ENCODE data around the gene DERL2.

Gene DERL2

GRCh38 chr17:5485270-5486205, at the start of gene DERL2:
TSS of gene DERL2 (minus strand) at chr17:5486178. CDS start at chr17:5486161, 17 bp downstream.
- no peak for DNase-seq (ENCODE audit: low read depth in 2 of 2)

GRCh38 chr17:5535436-5535835, 49.5 kb upstream of the DERL2 start:
- DNase-seq (ENCODE audit: low read depth in 2 of 2): no peak

- no peak for DNase-seq (ENCODE audit: low read depth in 2 of 2)
Observed at GRCh38 chr17:5533486-5534315, 47.7 kb upstream of the DERL2 start.

- no peak for DNase-seq (ENCODE audit: low read depth in 2 of 2)
Observed at GRCh38 chr17:5532581-5532980, 46.6 kb upstream of the DERL2 start.

- no peak for DNase-seq (ENCODE audit: low read depth in 2 of 2)
Observed at GRCh38 chr17:5531085-5531418, 45.1 kb upstream of the DERL2 start.

GRCh38 chr17:5530265-5531084, 44.5 kb upstream of the DERL2 start:
- DNase-seq (ENCODE audit: low read depth in 2 of 2): no peak

GRCh38 chr17:5527601-5528250, 41.7 kb upstream of the DERL2 start:
- no peak for DNase-seq (ENCODE audit: low read depth in 2 of 2)

- peak; percentile 32 to 35 for DNase-seq (ENCODE audit: low read depth in 2 of 2)
Observed at GRCh38 chr17:5526821-5527598, 41.0 kb upstream of the DERL2 start.

- no peak for DNase-seq (ENCODE audit: low read depth in 2 of 2)
Observed at GRCh38 chr17:5523249-5523648, 37.3 kb upstream of the DERL2 start.

GRCh38 chr17:5522476-5522875, 36.5 kb upstream of the DERL2 start:
- DNase-seq (ENCODE audit: low read depth in 2 of 2): no peak

- no peak for DNase-seq (ENCODE audit: low read depth in 2 of 2)
Observed at GRCh38 chr17:5516060-5516792, 30.2 kb upstream of the DERL2 start.

- DNase-seq (ENCODE audit: low read depth in 2 of 2): no peak
Observed at GRCh38 chr17:5514976-5515375, 29.0 kb upstream of the DERL2 start.

- DNase-seq (ENCODE audit: low read depth in 2 of 2): no peak
Observed at GRCh38 chr17:5513628-5514027, 27.6 kb upstream of the DERL2 start.

GRCh38 chr17:5511401-5512225, 25.6 kb upstream of the DERL2 start:
- DNase-seq (ENCODE audit: low read depth in 2 of 2): no peak

- DNase-seq (ENCODE audit: low read depth in 2 of 2): no peak
Observed at GRCh38 chr17:5510771-5511170, 24.8 kb upstream of the DERL2 start.

GRCh38 chr17:5509482-5509881, 23.5 kb upstream of the DERL2 start:
- DNase-seq (ENCODE audit: low read depth in 2 of 2): no peak

- DNase-seq (ENCODE audit: low read depth in 2 of 2): no peak
Observed at GRCh38 chr17:5508810-5509209, 22.8 kb upstream of the DERL2 start.

- DNase-seq (ENCODE audit: low read depth in 2 of 2): no peak
Observed at GRCh38 chr17:5506307-5506706, 20.3 kb upstream of the DERL2 start.

GRCh38 chr17:5502552-5502951, 16.6 kb upstream of the DERL2 start:
- DNase-seq (ENCODE audit: low read depth in 2 of 2): no peak
